ENCODE data around the gene RPL36AL. TPM values are rescaled to one million over a fixed set of nuclear protein-coding genes. Genes with fewer than 3 reads are reported as not detected.
A peak's percentile ranks its signal among the peaks of the same experiment; 100 is the strongest.
"Not testable (repeated sequence)": the region's sequence is repeated elsewhere in the genome, so short reads cannot be mapped to it uniquely, and the experiment has no call there.

Gene RPL36AL
- polyA plus RNA-seq, 2 of the 4 experiments (the other 2 are of a cell fraction), result 390 to 469 TPM

DNA sequence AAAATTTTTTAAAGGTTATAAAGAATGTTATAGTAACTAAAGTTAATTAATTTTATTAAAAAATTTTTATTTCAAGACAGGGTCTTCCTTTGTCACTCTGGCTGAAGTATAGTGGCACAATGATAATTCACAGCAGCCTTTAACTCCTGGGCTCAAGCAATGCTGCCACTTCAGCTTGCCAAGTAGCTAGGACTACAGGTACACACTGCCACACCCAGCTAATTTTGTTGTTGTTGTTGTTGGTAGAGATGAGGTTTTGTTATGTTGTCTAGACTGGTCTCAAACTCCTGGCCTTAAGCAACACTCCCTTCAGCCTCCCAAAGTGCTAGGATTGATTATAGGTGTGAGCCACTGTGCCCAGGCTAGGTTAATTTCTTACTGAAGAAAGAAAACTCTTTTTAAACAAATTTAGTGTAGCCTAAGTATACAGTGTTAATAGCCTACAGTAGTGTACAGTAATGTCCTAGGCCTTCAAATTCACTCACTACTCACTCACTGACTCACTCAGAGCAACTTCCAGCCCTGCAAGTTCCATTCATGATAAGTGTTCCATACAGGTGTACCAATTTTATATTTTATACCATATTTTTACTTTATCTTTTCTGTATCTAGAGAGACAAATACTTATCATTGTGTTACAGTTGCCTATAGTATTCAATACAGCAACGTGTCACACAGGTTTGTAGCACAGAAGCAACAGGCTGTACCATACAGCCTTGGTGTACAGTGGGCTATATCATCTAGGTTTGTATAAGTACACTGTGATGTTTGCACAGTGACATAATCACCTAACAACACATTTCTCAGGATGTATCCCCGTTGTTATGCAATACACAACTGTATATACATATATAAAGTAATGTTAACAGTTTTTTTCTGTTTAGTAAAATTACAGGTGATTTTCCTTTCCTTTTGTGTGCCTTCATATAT is 39.4 kb upstream of the RPL36AL start:
- Histone ChIP-seq H3K27ac (no peak overlapping the region; a peak in 1 of 6 replicates), H3K4me3 (no peak overlapping the region), H3K4me2 (peak overlapping the region; percentile 18; the same call in 2 of the 3 replicates), H3K9me3 (no peaks in the 10 kb centered on the region), H3K4me1 (peaks cover 21% of the 10 kb centered on the region)
- ChIA-PET POLR2A (no interaction called here), CTCF (interaction anchor here (1.4 to 4.1 kb wide), 2 partner anchors 18 to 25 kb away, joined by 4 to 16 read pairs; partner anchors contain the start of gene DNAAF2)
- no peak for FAIRE-seq
- WGBS (ENCODE audit: missing lambda C conversion rate), result 10% methylated on average over 2 of the region's 2 CpGs
- TF ChIP-seq KDM1A (IDR thresholded peaks at IDR 0.05; ENCODE audit: low read depth), result no peak
- peak in 1 of 2 experiments; percentile 76; a peak in 2 of 4 replicates for TF ChIP-seq CEBPB (IDR thresholded peaks at IDR 0.05)
- peak in 1 of 2 experiments; percentile 29 for DNase-seq (ENCODE audit: low read depth in 1 of 2, low spot score in 1 of 2)
- peak; percentile 43 to 76; a peak in 4 of 6 replicates for ATAC-seq

DNA sequence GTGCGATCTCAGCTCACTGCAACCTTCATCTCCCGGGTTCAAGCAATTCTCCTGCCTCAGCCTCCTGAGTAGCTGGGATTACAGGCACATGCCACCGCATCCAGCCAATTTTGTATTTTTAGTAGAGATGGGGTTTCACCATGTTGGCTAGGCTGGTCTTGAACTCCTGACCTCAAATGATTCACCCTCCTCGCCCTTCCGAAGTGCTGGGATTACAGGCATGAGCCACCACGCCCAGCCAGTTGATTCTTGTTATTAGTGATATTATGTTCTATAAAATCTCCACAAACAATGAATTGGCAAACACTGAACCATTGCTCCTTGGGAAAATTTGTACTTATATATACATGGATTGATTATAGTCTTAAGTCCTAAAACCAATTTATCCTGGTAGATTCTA is 37.1 kb upstream of the RPL36AL start:
- CTCF ChIA-PET, result interaction anchor here (1.1 to 4.1 kb wide), 2 partner anchors 23 to 30 kb away, joined by 4 to 16 read pairs; partner anchors contain the start of genes DNAAF2 and POLE2
- 80% methylated on average over 6 of the region's 6 CpGs for WGBS (ENCODE audit: missing lambda C conversion rate)
- H3K27ac ChIP-seq; DNase-seq (ENCODE audit: low read depth in 1 of 2, low spot score in 1 of 2); H3K4me3 ChIP-seq; H3K9me3 ChIP-seq; FAIRE-seq; H3K4me2 ChIP-seq; POLR2A ChIA-PET: not testable (repeated sequence)
- peaks cover 21% of the 10 kb centered on the region for H3K4me1 ChIP-seq
- ATAC-seq, result peak in 1 of 2 experiments; percentile 20; a peak in 1 of 6 replicates

DNA sequence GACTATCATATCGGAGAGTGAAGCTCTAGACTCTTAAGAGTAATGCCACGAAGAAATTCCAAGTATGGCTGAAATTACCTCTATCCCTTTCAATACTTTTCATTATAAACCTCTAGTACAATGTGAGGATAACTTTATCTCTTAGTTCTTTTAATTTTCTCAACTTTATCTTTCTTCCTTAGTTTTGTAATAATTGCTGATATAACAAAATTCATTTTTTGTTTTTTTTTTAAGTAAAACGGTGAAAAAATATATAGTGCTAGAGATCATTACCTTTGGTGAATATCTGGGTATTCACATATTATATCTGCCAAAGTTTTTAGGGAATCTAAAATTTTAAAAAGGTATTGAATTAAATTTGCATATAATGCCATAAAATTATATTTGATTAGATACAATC is 34.1 kb upstream of the RPL36AL start:
- ATAC-seq, result no peak
- Histone ChIP-seq H3K4me1 (peaks cover 12% of the 10 kb centered on the region), H3K4me2 (no peak overlapping the region), H3K9me3 (no peaks in the 10 kb centered on the region), H3K4me3 (no peak overlapping the region), H3K27ac (no peak overlapping the region)
- TF ChIP-seq EHMT2 (IDR thresholded peaks at IDR 0.05; ENCODE audit: low read depth), result no peak
- TF ChIP-seq MAFK (IDR thresholded peaks at IDR 0.05; ENCODE audit: partially characterized antibody), result peak; percentile 90
- no peak for TF ChIP-seq TP53 (CRISPR knock-in tag; IDR thresholded peaks at IDR 0.05)
- ChIA-PET CTCF (interaction anchor here (1.2 to 2.3 kb wide), 2 partner anchors 13 to 19 kb away, joined by 3 to 5 read pairs; partner anchors contain the start of gene DNAAF2), POLR2A (no interaction called here)
- DNase-seq (ENCODE audit: low read depth in 1 of 2, low spot score in 1 of 2), result no peak
- WGBS (ENCODE audit: missing lambda C conversion rate), result 92% methylated on average over 3 of the region's 3 CpGs
- FAIRE-seq, result no peak

DNA sequence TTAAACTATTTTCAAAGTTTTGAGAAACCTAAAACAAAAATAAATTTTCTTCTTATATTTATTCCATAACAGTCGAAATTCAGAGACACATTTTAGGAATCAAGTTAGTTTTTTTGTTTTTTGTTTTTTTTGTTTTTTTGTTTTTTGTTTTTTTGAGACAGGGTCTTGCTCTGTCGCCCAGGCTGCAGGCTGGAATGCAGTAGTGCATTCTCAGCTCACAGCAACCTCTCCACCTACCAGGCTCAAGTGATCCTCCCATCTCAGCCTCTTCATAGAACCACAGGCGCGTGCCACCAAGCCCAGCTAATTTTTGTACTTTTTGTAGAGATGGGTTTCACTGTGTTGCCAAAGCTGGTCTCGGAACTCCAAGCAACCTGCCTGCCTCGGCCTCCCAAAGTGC is 33.1 kb upstream of the RPL36AL start:
- Histone ChIP-seq H3K9me3 (no peaks in the 10 kb centered on the region), H3K27ac (no peak overlapping the region), H3K4me3 (no peak overlapping the region), H3K4me2 (no peak overlapping the region), H3K4me1 (peaks cover 9% of the 10 kb centered on the region; the same call in 1 of the 3 replicates)
- ATAC-seq (no peak), DNase-seq (ENCODE audit: low read depth in 1 of 2, low spot score in 1 of 2) (no peak), FAIRE-seq (no peak)
- WGBS (ENCODE audit: missing lambda C conversion rate), result 89% methylated on average over 6 of the region's 6 CpGs
- CTCF ChIA-PET, result no interaction called here
- POLR2A ChIA-PET, result interaction anchor here (2.4 kb wide), 1 partner anchor 114 kb away, joined by 7 read pairs; the partner anchor contains the start of gene KLHDC2
- TF ChIP-seq, protein P1, sequence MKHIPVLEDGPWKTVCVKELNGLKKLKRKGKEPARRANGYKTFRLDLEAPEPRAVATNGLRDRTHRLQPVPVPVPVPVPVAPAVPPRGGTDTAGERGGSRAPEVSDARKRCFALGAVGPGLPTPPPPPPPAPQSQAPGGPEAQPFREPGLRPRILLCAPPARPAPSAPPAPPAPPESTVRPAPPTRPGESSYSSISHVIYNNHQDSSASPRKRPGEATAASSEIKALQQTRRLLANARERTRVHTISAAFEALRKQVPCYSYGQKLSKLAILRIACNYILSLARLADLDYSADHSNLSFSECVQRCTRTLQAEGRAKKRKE (CRISPR knock-in tag; IDR thresholded peaks at IDR 0.05; ENCODE audit: low read depth), result no peak
- TF ChIP-seq BHLHE40 (IDR thresholded peaks at IDR 0.05; ENCODE audit: low read depth, low read length), result no peak
- TF ChIP-seq, protein P2, sequence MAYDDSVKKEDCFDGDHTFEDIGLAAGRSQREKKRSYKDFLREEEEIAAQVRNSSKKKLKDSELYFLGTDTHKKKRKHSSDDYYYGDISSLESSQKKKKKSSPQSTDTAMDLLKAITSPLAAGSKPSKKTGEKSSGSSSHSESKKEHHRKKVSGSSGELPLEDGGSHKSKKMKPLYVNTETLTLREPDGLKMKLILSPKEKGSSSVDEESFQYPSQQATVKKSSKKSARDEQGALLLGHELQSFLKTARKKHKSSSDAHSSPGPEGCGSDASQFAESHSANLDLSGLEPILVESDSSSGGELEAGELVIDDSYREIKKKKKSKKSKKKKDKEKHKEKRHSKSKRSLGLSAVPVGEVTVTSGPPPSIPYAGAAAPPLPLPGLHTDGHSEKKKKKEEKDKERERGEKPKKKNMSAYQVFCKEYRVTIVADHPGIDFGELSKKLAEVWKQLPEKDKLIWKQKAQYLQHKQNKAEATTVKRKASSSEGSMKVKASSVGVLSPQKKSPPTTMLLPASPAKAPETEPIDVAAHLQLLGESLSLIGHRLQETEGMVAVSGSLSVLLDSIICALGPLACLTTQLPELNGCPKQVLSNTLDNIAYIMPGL (CRISPR knock-in tag; IDR thresholded peaks at IDR 0.05; ENCODE audit: borderline replicate concordance), result no peak
- TF ChIP-seq MYC (IDR thresholded peaks at IDR 0.05; ENCODE audit: borderline replicate concordance, low read length), result no peak
- TF ChIP-seq, protein P3, sequence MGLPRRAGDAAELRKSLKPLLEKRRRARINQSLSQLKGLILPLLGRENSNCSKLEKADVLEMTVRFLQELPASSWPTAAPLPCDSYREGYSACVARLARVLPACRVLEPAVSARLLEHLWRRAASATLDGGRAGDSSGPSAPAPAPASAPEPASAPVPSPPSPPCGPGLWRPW (IDR thresholded peaks at IDR 0.05), result no peak
- no peak for TF ChIP-seq KDM5A (IDR thresholded peaks at IDR 0.05)
- TF ChIP-seq RAD21 (conservative IDR thresholded peaks at IDR 0.05 in 1 of 2, IDR thresholded peaks at IDR 0.05 in 1 of 2), result no peak
- TF ChIP-seq, protein P4, sequence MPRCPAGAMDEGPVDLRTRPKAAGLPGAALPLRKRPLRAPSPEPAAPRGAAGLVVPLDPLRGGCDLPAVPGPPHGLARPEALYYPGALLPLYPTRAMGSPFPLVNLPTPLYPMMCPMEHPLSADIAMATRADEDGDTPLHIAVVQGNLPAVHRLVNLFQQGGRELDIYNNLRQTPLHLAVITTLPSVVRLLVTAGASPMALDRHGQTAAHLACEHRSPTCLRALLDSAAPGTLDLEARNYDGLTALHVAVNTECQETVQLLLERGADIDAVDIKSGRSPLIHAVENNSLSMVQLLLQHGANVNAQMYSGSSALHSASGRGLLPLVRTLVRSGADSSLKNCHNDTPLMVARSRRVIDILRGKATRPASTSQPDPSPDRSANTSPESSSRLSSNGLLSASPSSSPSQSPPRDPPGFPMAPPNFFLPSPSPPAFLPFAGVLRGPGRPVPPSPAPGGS (IDR thresholded peaks at IDR 0.05), result no peak
- no peak for TF ChIP-seq CBX2 (IDR thresholded peaks at IDR 0.05; ENCODE audit: borderline replicate concordance, low read depth)
- TF ChIP-seq POLR2AphosphoS2 (conservative IDR thresholded peaks at IDR 0.05; ENCODE audit: low read length), result no peak
- no peak for TF ChIP-seq MAZ (IDR thresholded peaks at IDR 0.05; ENCODE audit: borderline replicate concordance, low read depth, low read length)
- TF ChIP-seq KDM1A (IDR thresholded peaks at IDR 0.05; ENCODE audit: low read depth), result no peak
- TF ChIP-seq RARB (CRISPR knock-in tag; IDR thresholded peaks at IDR 0.05), result no peak
- TF ChIP-seq FOSL2 (IDR thresholded peaks at IDR 0.05), result no peak
- TF ChIP-seq FOSL2 (CRISPR knock-in tag; IDR thresholded peaks at IDR 0.05), result no peak
- TF ChIP-seq RNF2 (IDR thresholded peaks at IDR 0.05; ENCODE audit: borderline replicate concordance, low read depth), result no peak
- no peak for TF ChIP-seq HDAC2 (IDR thresholded peaks at IDR 0.05)
- TF ChIP-seq MAFK (IDR thresholded peaks at IDR 0.05; ENCODE audit: partially characterized antibody), result no peak
- no peak for TF ChIP-seq RFX5 (IDR thresholded peaks at IDR 0.05)

Measured in A549 (cell line).